ENCODE data around the gene ZFAND2A. TPM values are rescaled to one million over a fixed set of nuclear protein-coding genes. Genes with fewer than 3 reads are reported as not detected.

The ZFAND2A gene
- total RNA-seq, 1 experiment from 2014 or later: 51.2 TPM

DNA sequence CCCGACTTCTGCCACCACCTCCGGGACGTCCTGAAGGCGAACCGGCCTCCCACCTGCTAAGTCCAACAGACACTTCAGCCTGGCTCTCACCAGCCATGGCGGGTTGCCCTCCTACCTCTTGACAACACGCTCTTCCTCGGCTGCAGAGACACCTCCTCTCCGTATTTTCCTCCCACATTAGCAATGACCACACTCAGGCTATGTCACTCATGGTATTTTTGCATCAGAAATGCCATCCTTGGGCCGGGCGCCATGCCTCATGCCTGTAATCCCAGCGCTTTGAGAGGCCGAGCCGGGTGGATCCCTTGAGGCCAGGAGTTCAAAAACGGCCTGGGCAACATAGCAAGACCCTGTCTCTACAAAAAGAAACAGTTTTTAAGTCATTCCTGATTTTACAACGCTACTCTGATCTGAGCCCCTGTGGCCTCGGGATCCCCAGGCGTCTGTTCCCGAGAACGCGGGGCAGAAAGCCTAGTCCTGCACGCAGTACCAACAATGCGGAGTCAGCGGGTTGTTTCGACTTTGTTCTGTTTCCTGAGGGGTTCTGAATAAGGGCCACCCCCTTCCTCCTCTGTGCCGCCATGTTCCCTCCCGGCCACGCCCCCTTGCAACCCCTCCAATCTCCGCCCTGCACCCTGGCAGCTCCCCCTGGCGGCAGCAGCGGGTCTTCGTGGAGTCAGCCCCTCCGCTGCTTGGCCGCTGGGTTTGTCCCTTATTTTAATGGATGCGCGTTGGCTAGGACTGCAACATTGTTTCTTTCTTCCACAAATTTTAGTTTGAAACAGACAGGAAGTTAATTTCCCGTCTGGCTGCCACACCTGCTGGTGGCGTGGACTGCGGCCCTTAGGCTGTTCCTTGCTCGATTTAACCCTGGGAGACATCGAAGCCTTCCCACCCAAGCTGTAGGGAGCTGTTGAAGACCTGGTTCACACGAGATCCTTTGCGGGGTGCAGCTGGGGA lies 9.7 kb upstream of the ZFAND2A start:
- H3K27ac Mint-ChIP-seq (ENCODE audit: unreplicated experiment): no peak overlapping the region
- DNase-seq: peak; percentile 45
- H3K36me3 Mint-ChIP-seq (ENCODE audit: insufficient read depth, unreplicated experiment): peaks cover 5% of the 10 kb centered on the region
- BruUV-seq (replicated peaks): no TSS peak
- TF ChIP-seq, protein P1, sequence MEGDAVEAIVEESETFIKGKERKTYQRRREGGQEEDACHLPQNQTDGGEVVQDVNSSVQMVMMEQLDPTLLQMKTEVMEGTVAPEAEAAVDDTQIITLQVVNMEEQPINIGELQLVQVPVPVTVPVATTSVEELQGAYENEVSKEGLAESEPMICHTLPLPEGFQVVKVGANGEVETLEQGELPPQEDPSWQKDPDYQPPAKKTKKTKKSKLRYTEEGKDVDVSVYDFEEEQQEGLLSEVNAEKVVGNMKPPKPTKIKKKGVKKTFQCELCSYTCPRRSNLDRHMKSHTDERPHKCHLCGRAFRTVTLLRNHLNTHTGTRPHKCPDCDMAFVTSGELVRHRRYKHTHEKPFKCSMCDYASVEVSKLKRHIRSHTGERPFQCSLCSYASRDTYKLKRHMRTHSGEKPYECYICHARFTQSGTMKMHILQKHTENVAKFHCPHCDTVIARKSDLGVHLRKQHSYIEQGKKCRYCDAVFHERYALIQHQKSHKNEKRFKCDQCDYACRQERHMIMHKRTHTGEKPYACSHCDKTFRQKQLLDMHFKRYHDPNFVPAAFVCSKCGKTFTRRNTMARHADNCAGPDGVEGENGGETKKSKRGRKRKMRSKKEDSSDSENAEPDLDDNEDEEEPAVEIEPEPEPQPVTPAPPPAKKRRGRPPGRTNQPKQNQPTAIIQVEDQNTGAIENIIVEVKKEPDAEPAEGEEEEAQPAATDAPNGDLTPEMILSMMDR (IDR thresholded peaks at IDR 0.05; ENCODE audit: unreplicated experiment): peak; percentile 46
- no peaks in the 10 kb centered on the region for H3K4me1 Mint-ChIP-seq (ENCODE audit: low read depth, unreplicated experiment)
- no peak overlapping the region for H3K4me3 Mint-ChIP-seq (ENCODE audit: low read depth, unreplicated experiment)
- peaks cover 21% of the 10 kb centered on the region for H3K27me3 Mint-ChIP-seq (ENCODE audit: unreplicated experiment)
- no peaks in the 10 kb centered on the region for H3K9me3 Mint-ChIP-seq (ENCODE audit: low read depth, unreplicated experiment)
- intact Hi-C loops (cut with micrococcal nuclease; ENCODE audit: unreplicated experiment): no loop called here
- CTCF ChIA-PET: interaction anchor here (0.5 to 0.8 kb wide), 2 partner anchors 57 to 335 kb away, joined by 3 read pairs; no protein-coding TSS in a partner anchor

DNA sequence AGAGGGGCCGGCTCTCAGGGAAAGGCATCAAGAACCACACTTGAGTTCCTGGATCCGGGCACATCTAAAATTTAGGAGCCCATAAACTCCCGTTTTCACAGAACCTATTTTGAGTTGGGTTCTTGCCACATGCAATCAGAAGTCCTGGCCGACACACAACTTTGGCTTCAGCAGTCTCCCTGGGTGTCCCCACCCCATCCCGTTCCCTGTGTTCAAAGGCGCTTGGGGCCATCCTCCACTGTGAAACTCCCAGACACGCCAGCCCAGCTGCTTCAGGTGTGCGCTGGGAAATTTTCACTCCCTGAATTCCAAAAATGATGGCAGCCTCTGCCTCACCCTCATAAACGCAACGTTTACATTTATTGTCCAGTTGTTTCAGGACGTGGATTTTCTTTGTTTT lies 8.4 kb upstream of the ZFAND2A start:
- Mint-ChIP-seq H3K27me3 (ENCODE audit: unreplicated experiment) (peaks cover 19% of the 10 kb centered on the region), H3K4me1 (ENCODE audit: low read depth, unreplicated experiment) (no peaks in the 10 kb centered on the region), H3K36me3 (ENCODE audit: insufficient read depth, unreplicated experiment) (peaks cover 7% of the 10 kb centered on the region), H3K27ac (ENCODE audit: unreplicated experiment) (no peak overlapping the region), H3K4me3 (ENCODE audit: low read depth, unreplicated experiment) (no peak overlapping the region), H3K9me3 (ENCODE audit: low read depth, unreplicated experiment) (no peaks in the 10 kb centered on the region)
- TF ChIP-seq, protein P1 (IDR thresholded peaks at IDR 0.05; ENCODE audit: unreplicated experiment): no peak
- intact Hi-C loops (cut with micrococcal nuclease; ENCODE audit: unreplicated experiment): no loop called here
- no peak for DNase-seq
- BruUV-seq (replicated peaks): no TSS peak
- CTCF ChIA-PET: interaction anchor here (0.7 to 1.2 kb wide), 2 partner anchors 9 to 699 kb away, joined by 3 to 4 read pairs; no protein-coding TSS in a partner anchor

DNA sequence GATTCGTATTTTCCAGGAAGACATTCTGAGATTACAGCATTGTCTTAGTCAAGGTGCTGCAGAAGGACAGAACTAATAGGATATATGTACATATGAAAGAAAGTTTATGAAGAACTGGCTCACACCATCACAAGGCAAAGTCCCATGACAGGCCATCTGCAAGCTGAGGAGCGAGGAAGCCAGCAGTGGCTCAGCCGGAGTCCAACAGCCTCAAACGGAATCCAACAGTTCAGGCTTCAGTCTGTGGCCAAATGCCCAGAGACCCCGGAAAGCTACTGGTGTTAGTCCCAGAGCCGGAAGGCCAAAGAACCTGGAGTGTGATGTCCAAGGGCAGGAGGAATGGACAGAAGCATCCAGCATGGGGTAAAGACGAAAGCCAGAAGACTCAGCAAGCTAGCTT lies 4.4 kb upstream of the ZFAND2A start:
- CTCF ChIA-PET: no interaction called here
- Mint-ChIP-seq H3K9me3 (ENCODE audit: low read depth, unreplicated experiment) (no peaks in the 10 kb centered on the region), H3K4me3 (ENCODE audit: low read depth, unreplicated experiment) (no peak overlapping the region), H3K27me3 (ENCODE audit: unreplicated experiment) (no peaks in the 10 kb centered on the region), H3K27ac (ENCODE audit: unreplicated experiment) (no peak overlapping the region), H3K36me3 (ENCODE audit: insufficient read depth, unreplicated experiment) (peaks cover 34% of the 10 kb centered on the region), H3K4me1 (ENCODE audit: low read depth, unreplicated experiment) (peaks cover 10% of the 10 kb centered on the region)
- no peak for DNase-seq
- no TSS peak for BruUV-seq (replicated peaks)
- TF ChIP-seq, protein P1 (IDR thresholded peaks at IDR 0.05; ENCODE audit: unreplicated experiment): no peak
- intact Hi-C loops (cut with micrococcal nuclease; ENCODE audit: unreplicated experiment): no loop called here

DNA sequence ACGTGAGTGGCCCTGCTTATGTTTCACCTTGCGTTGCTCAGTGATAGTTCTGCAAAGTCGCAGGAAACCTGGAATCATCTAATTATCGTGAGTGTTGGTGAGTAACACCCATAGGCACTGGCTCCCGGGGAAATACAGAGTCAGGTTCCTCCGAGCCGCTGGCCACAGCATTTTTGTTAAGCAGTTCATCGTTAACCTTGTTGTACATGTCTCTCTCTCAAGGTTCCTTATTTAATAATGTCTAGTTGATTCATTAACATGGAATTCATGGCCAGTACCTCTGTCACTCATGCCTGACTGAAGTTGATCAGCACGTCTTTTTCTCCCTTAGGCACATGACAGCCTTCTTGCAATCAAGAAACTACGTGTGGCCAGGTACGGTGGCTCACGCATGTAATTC lies 3.1 kb upstream of the ZFAND2A start:
- DNase-seq: no peak
- H3K27me3 Mint-ChIP-seq (ENCODE audit: unreplicated experiment): no peaks in the 10 kb centered on the region
- no peaks in the 10 kb centered on the region for H3K9me3 Mint-ChIP-seq (ENCODE audit: low read depth, unreplicated experiment)
- CTCF ChIA-PET: interaction anchor here (1.0 kb wide), 1 partner anchor 14 kb away, joined by 3 read pairs; no protein-coding TSS in a partner anchor
- peaks cover 47% of the 10 kb centered on the region for H3K36me3 Mint-ChIP-seq (ENCODE audit: insufficient read depth, unreplicated experiment)
- intact Hi-C loops (cut with micrococcal nuclease; ENCODE audit: unreplicated experiment): no loop called here
- peaks cover 22% of the 10 kb centered on the region for H3K4me1 Mint-ChIP-seq (ENCODE audit: low read depth, unreplicated experiment)
- TF ChIP-seq, protein P1 (IDR thresholded peaks at IDR 0.05; ENCODE audit: unreplicated experiment): no peak
- BruUV-seq (replicated peaks): no TSS peak
- no peak overlapping the region for H3K4me3 Mint-ChIP-seq (ENCODE audit: low read depth, unreplicated experiment)
- no peak overlapping the region for H3K27ac Mint-ChIP-seq (ENCODE audit: unreplicated experiment)
